ACC112 (cell line): ENCODE results near the gene CALD1.

Experiments
- H2AFZ ChIP-seq: fragments of 200-600 bp; sonication (generic); one replicate; pipeline ENCODE4 v1.6.0; 2017; ENCODE audit warnings: antibody characterized with exemption, low read length; ENCODE audit not compliant: unreplicated experiment
- H3K27ac ChIP-seq: fragments of 200-600 bp; sonication (generic); 2 replicates; pipeline ENCODE4 v1.5.1; 2014; ENCODE audit warnings: low read depth, mild to moderate bottlenecking, antibody characterized with exemption, low read length, moderate library complexity
- H3K27me3 ChIP-seq: fragments of 200-600 bp; sonication (generic); 2 replicates; pipeline ENCODE4 v1.6.1; 2014; ENCODE audit warnings: mild to moderate bottlenecking, antibody characterized with exemption, low read length, moderate library complexity, mixed read lengths; ENCODE audit not compliant: insufficient read depth
- H3K36me3 ChIP-seq: fragments of 200-600 bp; sonication (generic); 2 replicates; pipeline ENCODE4 v1.6.1; 2016; ENCODE audit warnings: mild to moderate bottlenecking, antibody characterized with exemption, low read length, moderate library complexity, mixed read lengths; ENCODE audit not compliant: insufficient read depth
- H3K4me1 ChIP-seq: fragments of 200-600 bp; sonication (generic); one replicate; pipeline ENCODE4 v1.6.1; 2016; ENCODE audit warnings: low read length, mixed read lengths; ENCODE audit not compliant: insufficient read depth, unreplicated experiment, control insufficient read depth
- H3K4me3 ChIP-seq: fragments of 200-600 bp; sonication (generic); 2 replicates; pipeline ENCODE4 v1.5.1; 2014; ENCODE audit warnings: mild to moderate bottlenecking, low read depth, low read length
- H3K79me2 ChIP-seq: fragments of 200-600 bp; sonication (generic); one replicate; pipeline ENCODE4 v1.6.0; 2016; ENCODE audit warnings: low read length; ENCODE audit not compliant: control insufficient read depth, unreplicated experiment, insufficient read depth

The CALD1 gene

DNA sequence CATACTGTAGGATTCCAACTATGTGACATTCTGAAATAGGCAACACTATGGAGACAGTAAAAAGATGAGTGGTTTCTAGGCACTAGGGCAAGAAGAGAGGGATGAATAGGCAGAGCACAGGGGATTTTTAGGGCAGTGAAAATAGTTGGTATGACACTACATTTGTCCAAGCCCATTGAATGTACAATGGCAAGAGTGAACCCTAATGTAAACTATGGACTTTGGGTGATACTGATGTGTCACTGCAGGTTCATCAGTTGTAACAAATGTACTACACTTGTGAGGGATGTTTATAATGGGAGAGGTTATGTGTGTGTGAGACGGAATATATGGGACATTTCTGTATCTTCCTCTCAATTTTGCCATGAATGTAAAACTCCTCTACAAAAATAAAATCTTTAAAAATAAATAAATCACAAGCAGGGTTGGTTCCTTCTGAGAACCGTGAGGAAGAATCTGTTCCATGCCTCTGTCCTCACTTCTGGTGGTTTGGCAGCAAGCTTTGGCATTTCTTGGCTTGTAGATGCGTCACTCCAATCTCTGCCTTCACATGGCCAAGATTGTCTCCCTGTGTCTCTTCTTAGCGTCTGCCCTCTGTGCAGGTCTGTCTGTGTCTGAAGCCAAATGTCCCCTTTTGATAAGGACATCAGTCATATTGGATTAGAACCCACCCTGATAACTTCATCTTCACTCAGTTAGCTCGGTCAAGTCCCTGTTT lies 123.8 kb downstream of the CALD1 start:
- H3K27ac ChIP-seq: no peak overlapping the region; the same call in 1 of the 2 replicates
- no peak overlapping the region for H3K4me3 ChIP-seq
- peaks cover 5% of the 10 kb centered on the region; the same call in 1 of the 2 replicates for H3K36me3 ChIP-seq
- H3K79me2 ChIP-seq: peaks cover 79% of the 10 kb centered on the region
- H2AFZ ChIP-seq: no peak overlapping the region
- H3K27me3 ChIP-seq: no peaks in the 10 kb centered on the region
- peaks cover 72% of the 10 kb centered on the region for H3K4me1 ChIP-seq

DNA sequence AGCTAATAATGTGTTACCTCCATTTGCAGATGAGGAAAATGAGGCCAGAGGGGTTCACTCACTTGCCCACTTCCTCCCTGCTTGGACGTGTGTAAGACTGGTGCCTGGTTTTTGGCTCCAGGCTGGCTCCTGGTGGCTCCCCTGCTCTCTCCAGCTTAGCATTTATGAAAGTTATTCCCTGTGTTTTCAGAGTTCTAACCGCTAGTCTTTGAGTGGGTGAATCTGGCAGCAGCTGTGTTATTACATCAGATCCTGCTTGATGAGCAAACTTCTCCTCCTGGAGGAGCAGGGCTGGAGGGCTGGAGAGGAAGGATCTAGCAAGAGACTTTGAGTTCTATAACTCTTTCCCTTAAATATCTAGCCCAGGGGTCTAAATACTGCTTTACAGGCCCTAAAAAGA lies 125.9 kb downstream of the CALD1 start:
- H2AFZ ChIP-seq: no peak overlapping the region
- peaks cover 84% of the 10 kb centered on the region for H3K79me2 ChIP-seq
- H3K36me3 ChIP-seq: peaks cover 5% of the 10 kb centered on the region; the same call in 1 of the 2 replicates
- peak overlapping the region; percentile 66 for H3K27ac ChIP-seq
- H3K4me3 ChIP-seq: peak overlapping the region; percentile 12; the same call in 1 of the 2 replicates
- H3K27me3 ChIP-seq: no peaks in the 10 kb centered on the region
- H3K4me1 ChIP-seq: peaks cover 56% of the 10 kb centered on the region

DNA sequence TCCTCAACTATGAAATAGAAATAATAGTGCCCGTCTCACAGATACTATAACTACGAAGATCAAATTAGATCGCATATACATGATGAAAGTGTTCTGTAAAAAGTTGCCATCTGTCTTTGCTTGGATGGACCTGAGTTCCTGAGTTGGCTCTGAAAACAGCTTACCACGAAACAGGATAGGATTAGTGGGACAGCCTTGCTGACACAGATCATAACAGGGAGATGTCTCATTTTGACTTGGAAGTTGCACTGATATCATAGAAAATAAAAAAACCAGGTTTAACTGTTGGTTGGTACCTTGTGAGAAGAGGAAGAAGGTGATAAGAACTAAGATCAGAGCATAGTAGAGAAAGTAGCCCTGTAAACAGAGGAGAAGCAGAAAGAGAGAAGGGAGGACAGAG lies 127.6 kb downstream of the CALD1 start:
- Histone ChIP-seq H3K36me3 (peaks cover 5% of the 10 kb centered on the region; the same call in 1 of the 2 replicates), H3K79me2 (peaks cover 78% of the 10 kb centered on the region), H3K4me1 (peaks cover 44% of the 10 kb centered on the region)

DNA sequence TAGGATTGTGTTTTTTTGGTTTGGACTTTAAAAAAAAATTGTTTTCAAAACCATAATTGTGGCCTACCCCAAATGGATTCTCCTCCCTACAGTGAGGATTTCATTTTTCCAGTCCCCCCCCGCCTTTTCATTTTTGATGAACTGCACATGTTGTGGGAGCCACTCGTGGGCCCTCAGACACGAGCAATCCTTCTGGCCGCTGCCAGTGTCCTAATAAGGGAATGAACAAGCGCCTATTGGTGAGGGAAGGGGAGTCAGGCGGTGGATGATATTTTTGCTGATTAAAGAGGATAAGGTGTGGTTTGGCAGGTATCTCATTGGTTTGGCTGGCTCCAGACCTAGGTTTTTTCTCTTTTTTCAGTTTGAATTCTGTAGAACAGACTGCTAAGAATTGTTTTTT lies 128.2 kb downstream of the CALD1 start:
- no peaks in the 10 kb centered on the region for H3K27me3 ChIP-seq
- peak overlapping the region; percentile 35 for H3K27ac ChIP-seq
- H2AFZ ChIP-seq: no peak overlapping the region
- no peak overlapping the region for H3K4me3 ChIP-seq
- peaks cover 9% of the 10 kb centered on the region; the same call in 1 of the 2 replicates for H3K36me3 ChIP-seq
- peaks cover 78% of the 10 kb centered on the region for H3K79me2 ChIP-seq
- H3K4me1 ChIP-seq: peaks cover 38% of the 10 kb centered on the region

More for the DNA sequence above, 127.6 kb downstream of the CALD1 start:
- no peak overlapping the region for H3K27ac ChIP-seq
- H3K27me3 ChIP-seq: no peaks in the 10 kb centered on the region
- no peak overlapping the region for H2AFZ ChIP-seq
- H3K4me3 ChIP-seq: no peak overlapping the region

DNA sequence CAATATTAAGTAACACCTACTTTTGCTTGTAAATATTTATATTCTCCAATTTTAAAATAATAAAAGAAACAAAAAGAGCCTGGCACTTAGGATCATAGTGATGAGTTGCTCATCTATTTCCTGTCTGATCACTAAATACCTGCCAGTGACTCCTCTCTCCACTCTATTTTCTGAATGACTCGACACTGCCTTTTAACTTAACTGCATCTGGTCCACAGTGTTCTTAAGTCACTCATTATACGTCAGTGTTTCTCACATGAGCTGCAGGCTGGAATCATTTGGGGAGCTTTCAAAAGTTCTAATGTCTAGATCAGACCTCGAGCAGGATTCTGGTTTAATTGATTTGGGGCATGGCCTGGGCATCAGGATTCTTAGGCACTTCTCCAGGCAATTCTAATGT lies 128.9 kb downstream of the CALD1 start:
- Histone ChIP-seq H3K4me3 (no peak overlapping the region), H3K79me2 (peaks cover 74% of the 10 kb centered on the region), H3K27ac (peak overlapping the region; percentile 35; the same call in 1 of the 2 replicates), H2AFZ (no peak overlapping the region), H3K36me3 (0 out of 2 replicates have a peak, but pooled peaks cover 5% of the 10 kb centered on the region), H3K4me1 (peaks cover 36% of the 10 kb centered on the region), H3K27me3 (no peaks in the 10 kb centered on the region)

DNA sequence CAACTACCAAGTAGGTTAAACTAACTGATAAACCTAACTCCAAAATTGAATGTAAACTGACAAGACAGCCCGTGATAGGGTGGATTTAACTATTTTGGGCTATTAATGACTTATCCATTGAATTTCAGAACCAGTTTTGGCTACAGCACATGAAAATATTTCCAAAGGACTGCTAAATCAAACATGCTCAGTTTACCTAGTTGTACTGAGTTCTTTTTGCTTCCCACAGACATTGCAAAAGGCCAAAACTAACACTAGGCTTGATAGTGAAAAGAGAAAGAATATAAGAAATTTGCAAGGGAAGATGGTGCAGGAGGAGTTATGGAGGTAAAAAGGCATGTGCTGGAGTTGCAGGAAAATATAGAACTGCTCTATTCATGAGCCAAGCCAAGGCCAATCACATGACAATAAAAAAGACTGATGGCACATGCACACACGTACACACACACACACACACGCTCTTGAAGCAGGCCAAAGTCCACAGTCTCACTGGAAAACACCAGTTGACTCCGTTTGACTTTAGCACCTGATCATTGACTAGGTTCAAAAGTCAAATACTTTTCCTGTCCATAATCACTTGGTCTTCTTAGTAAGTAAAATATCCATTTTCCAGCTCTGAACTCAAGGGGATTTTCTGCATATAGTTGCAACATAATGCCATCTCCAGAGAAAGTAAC lies 130.9 kb downstream of the CALD1 start:
- Histone ChIP-seq H3K79me2 (peaks cover 72% of the 10 kb centered on the region), H3K27me3 (no peaks in the 10 kb centered on the region), H3K4me1 (peaks cover 23% of the 10 kb centered on the region), H2AFZ (no peak overlapping the region), H3K4me3 (no peak overlapping the region), H3K36me3 (0 out of 2 replicates have a peak, but pooled peaks cover 8% of the 10 kb centered on the region), H3K27ac (no peak overlapping the region)

DNA sequence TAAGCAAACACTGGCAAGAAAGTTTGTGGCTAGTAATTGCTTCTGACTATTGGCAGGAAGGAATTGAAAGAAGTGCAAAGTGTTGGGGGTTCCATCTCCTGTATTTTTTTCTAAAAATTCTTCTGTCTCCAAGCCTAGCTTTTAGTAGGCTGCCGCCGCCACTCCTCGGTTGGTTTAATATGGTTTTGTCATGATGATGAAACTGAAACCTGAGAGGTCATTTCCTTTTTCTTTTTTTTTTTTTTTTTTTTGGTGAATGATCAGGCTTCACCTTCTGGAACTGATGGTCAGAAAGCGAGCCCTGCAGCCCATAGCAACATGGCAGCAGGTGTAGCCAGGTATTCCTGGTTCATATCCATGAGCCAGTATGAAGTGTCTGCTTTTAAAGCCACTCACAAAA lies 131.5 kb downstream of the CALD1 start:
- H3K27ac ChIP-seq: no peak overlapping the region
- H3K79me2 ChIP-seq: peaks cover 75% of the 10 kb centered on the region
- H3K27me3 ChIP-seq: no peaks in the 10 kb centered on the region
- H3K36me3 ChIP-seq: 0 out of 2 replicates have a peak, but pooled peaks cover 8% of the 10 kb centered on the region
- no peak overlapping the region for H2AFZ ChIP-seq
- H3K4me1 ChIP-seq: peaks cover 20% of the 10 kb centered on the region
- no peak overlapping the region for H3K4me3 ChIP-seq

DNA sequence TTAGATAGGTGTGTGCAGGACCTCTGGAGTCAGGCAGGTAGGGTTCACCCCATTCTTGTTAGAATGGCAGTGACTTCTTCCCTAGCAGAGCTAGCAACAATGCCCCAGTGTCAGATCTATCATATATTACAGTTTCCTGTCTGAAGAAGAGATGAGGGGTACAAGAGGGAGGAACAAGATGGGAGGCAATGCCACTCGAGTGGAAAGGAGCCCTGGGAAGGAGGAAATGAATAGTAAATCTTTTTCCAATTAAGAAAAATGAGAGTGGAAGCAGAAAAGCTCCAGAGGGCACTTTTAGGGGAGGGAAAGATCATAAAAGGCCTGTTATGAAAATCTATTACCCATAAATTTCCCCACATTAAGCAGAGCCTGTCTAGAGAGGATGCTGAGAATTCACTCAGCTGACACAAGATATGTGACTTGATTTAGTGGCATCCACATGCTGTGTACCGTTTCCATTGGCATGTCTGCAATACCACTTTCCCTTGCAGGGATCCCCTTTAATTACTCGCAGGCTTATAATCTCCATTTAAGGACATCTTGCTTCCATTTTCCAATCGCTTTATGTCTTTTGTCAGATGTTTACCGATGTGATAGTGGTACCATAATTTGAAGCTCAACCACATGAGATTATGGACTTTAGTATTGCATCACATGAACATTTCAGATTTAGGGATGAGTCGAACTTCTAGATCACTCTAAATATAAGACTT lies 136.9 kb downstream of the CALD1 start:
- Histone ChIP-seq H3K4me3 (no peak overlapping the region), H3K36me3 (peaks cover 13% of the 10 kb centered on the region; the same call in 1 of the 2 replicates), H2AFZ (no peak overlapping the region), H3K27ac (no peak overlapping the region), H3K79me2 (peaks cover 60% of the 10 kb centered on the region), H3K27me3 (no peaks in the 10 kb centered on the region), H3K4me1 (peaks cover 31% of the 10 kb centered on the region)

DNA sequence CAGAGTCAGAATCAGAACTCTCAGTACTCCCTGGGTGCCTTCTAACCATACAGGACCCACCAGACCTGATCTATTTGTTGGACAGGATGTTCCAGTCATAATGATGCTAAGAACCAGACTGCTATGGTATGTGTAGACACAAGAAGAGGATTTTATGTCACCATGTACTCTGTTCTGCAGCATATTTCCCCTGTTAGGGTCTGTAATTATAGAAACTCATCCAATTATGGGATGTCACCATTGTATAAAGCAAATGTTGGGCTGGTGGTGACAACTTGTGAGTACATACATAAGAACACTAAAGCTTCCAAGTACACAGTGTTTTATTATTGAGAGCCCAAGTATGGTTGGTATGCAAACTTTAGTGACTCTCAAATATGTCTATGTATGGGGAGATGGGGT lies 139.8 kb downstream of the CALD1 start:
- Histone ChIP-seq H3K79me2 (peaks cover 58% of the 10 kb centered on the region), H3K4me3 (no peak overlapping the region), H3K36me3 (peaks cover 16% of the 10 kb centered on the region), H3K4me1 (peaks cover 31% of the 10 kb centered on the region), H3K27me3 (no peaks in the 10 kb centered on the region), H3K27ac (peak overlapping the region; percentile 76), H2AFZ (no peak overlapping the region)

DNA sequence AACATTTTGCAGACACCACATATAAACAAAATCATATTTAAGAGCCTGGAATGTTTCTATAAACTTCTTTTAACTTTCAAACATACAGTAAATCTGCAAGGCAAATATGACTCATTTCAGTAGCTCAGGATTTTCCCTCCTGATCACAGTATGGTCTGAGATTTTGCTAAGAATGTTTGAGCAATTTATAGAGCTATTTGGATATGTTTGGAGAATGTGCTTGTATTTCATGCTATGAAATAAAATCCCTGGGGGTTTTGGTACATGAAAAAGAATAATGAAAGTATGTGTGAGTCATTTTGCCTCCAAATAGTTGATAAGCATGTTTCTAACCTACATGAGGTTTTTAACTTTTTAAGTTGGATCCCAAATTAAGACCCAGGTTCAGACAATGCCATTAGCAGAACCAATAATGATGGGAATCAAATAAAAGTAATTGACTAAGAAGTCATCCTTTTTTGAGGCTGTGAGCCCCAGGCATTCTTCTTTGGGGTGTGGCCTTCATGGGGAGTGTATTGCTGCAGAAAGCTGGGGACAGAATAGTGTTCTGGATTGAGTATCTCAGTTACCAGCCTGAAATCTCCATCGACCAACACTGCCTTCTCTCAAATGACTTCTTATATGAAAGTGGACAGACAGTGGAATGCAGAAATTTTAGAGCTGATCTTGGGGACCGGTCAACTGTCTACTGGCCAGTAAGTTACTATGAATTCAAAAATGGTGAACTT lies 140.8 kb downstream of the CALD1 start:
- H2AFZ ChIP-seq: no peak overlapping the region
- peaks cover 31% of the 10 kb centered on the region for H3K4me1 ChIP-seq
- H3K4me3 ChIP-seq: peak overlapping the region; percentile 3; the same call in 1 of the 2 replicates
- no peaks in the 10 kb centered on the region for H3K27me3 ChIP-seq
- H3K27ac ChIP-seq: peak overlapping the region; percentile 76
- peaks cover 24% of the 10 kb centered on the region for H3K36me3 ChIP-seq
- peaks cover 58% of the 10 kb centered on the region for H3K79me2 ChIP-seq
